ENCODE results near the gene SLC13A5.

Gene SLC13A5

GRCh38 chr17:6684881-6685767 lies 28.0 kb downstream of the SLC13A5 start:
- DNase-seq (ENCODE audit: low read depth in 1 of 2, low spot score in 1 of 2): no peak

GRCh38 chr17:6684460-6684783 lies 28.7 kb downstream of the SLC13A5 start:
- no peak for DNase-seq (ENCODE audit: low read depth in 1 of 2, low spot score in 1 of 2)

DNA sequence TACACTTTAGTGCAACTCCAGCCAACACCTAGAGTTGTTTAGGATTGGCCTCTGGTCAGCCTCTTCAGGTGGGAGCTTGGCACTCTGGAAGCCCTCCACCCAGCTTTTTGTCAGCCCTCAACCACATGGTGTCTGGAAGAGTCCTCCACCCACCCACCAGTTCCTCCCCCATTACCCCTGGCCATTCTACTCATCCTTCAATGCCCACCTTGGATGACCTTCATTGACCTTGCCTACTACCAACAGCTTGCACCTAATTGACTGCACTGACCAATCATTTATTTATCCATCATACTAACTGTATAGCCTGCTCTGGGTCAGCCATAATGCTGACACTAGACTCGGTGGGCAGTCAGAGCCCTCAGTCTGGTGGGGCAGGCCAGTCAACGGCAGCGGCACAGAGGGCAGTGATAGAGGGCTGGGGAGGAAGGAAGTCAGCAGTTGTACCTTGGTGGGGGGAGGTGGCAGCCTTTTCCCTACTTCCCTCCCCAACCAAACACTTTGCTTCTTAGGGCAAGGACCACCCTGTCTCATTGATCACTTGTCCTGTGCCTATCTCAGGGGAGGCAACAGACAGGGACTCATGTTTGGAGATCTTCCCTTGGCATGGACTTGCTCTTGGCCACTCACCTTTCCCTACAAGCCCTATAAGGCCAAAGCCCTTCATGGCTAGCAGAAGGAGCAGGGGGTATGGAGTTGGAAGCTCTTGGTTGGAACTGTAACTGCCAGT lies 29.3 kb downstream of the SLC13A5 start:
- no peak for DNase-seq (ENCODE audit: low read depth in 1 of 2, low spot score in 1 of 2)

- DNase-seq (ENCODE audit: low read depth in 1 of 2, low spot score in 1 of 2): no peak
Observed at GRCh38 chr17:6683081-6683684, 30.0 kb downstream of the SLC13A5 start.

DNA sequence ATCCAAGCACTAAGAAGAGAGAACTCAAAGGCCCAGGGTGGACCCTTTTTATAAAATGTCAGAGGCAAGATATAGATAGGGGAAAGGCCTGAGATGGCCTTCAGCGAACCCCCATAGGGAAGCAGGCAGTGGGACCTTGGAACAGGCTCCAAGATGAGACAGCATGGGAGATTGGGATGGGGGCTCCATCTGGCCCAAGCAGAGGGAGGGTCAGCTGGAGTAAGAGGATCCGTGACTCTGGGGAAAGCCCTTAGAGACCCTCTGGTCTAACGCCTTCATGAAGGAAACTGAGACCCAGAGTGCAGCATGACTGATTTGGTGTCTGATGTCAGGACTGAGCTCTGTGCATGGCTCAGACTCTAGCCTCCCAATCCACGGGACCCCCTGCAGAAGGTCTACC lies 30.8 kb downstream of the SLC13A5 start:
- DNase-seq (ENCODE audit: low read depth in 1 of 2, low spot score in 1 of 2): no peak

GRCh38 chr17:6681671-6682070 lies 31.5 kb downstream of the SLC13A5 start:
- DNase-seq (ENCODE audit: low read depth in 1 of 2, low spot score in 1 of 2): no peak

DNA sequence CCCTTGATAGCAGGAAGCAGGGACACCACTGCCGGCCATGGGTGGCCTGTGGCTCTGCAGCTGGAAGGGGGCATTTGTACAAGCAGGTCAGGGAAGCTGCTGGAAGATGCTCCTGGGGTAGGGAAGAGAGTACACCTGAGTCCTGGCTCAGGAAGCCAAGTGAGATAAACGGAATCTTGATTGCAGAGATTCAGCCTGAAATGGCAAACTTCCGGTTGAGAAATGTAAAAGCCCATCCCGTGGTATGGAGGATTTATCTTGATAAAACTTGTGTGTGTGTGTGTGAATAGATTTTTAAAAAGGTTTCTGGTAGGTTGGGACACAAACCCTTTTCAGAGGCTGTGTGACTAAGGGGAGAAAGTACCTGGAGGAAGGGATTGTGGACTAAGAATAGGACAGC lies 32.0 kb downstream of the SLC13A5 start:
- no peak for DNase-seq (ENCODE audit: low read depth in 1 of 2, low spot score in 1 of 2)

- no peak for DNase-seq (ENCODE audit: low read depth in 1 of 2, low spot score in 1 of 2)
Observed at GRCh38 chr17:6679241-6679640, 33.9 kb downstream of the SLC13A5 start.

- DNase-seq (ENCODE audit: low read depth in 1 of 2, low spot score in 1 of 2): no peak
Observed at GRCh38 chr17:6677946-6678345, 35.2 kb downstream of the SLC13A5 start.

- no peak for DNase-seq (ENCODE audit: low read depth in 1 of 2, low spot score in 1 of 2)
Observed at GRCh38 chr17:6677158-6677831, 35.9 kb downstream of the SLC13A5 start.

- no peak for DNase-seq (ENCODE audit: low read depth in 1 of 2, low spot score in 1 of 2)
Observed at GRCh38 chr17:6676802-6677157, 36.4 kb downstream of the SLC13A5 start.

DNA sequence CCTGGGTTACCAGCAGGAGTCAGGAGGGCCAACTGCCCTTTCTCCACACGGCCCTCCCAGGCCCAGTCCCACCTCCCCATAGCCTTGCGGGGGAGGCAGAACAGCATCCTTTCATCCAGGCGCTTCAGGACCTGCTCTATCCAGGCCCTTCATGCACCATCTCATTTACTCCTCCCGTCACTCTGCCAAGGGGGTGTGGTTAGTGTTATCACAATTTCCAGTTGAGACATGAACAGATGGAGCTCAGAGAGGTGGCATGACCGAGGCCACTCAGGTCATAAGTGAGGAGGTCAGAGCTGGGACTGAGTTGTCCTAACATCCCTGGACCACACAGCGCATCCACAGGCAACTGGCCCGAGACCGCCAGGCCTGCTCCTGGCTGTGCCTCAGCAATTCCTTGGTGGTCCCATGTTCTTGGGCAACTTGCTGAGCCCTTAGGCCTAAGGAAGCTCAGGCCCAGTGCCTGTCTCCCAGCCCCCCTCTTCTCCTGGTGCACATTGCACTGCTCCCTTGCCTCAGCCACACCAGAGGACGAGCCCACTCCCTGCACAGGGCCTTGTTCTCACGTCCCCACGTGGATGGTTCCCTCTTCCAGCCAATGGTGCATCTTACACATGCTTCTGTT lies 37.9 kb downstream of the SLC13A5 start:
- no peak for DNase-seq (ENCODE audit: low read depth in 1 of 2, low spot score in 1 of 2)

- no peak for DNase-seq (ENCODE audit: low read depth in 1 of 2, low spot score in 1 of 2)
Observed at GRCh38 chr17:6674586-6674985, 38.6 kb downstream of the SLC13A5 start.

GRCh38 chr17:6671431-6671830 lies 41.7 kb downstream of the SLC13A5 start:
- DNase-seq (ENCODE audit: low read depth in 1 of 2, low spot score in 1 of 2): no peak

- DNase-seq (ENCODE audit: low read depth in 1 of 2, low spot score in 1 of 2): no peak
Observed at GRCh38 chr17:6670999-6671398, 42.2 kb downstream of the SLC13A5 start.

GRCh38 chr17:6670571-6670970 lies 42.6 kb downstream of the SLC13A5 start:
- DNase-seq (ENCODE audit: low read depth in 1 of 2, low spot score in 1 of 2): no peak

DNA sequence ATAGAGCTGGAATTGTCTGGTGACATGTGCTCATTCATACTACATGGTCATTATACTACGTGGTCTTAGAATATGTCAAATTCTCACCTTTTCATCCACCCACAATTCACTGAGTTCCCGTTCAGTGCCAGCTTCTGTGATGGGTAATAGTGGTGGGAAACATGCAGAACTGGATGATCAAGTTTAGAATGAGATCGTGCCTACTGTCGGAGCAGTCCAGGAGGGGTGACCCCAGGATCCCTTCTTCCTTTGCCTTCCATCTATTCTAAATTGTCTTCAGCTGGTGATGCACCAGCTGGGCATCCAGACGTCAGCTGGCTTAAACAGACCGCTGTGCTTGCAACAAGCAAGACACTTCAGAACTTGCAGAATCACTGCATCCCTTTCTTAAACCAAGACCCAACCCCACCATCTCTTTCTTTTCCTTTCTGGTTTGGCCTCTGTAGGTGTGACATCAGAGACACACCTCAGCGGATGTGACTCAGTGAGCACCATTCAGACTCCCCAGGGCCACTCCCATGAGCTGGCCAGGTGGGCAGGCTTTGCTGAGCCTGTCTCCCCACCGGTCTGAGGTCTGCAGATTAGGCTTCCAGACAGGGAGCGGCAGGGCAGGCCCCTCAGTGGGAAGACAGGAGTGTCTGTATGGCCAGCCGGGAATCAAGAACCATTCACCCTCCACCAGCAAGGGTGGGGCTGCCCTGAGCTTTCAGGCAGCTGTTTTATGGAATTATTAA lies 43.5 kb downstream of the SLC13A5 start:
- DNase-seq (ENCODE audit: low read depth in 1 of 2, low spot score in 1 of 2): no peak

DNA sequence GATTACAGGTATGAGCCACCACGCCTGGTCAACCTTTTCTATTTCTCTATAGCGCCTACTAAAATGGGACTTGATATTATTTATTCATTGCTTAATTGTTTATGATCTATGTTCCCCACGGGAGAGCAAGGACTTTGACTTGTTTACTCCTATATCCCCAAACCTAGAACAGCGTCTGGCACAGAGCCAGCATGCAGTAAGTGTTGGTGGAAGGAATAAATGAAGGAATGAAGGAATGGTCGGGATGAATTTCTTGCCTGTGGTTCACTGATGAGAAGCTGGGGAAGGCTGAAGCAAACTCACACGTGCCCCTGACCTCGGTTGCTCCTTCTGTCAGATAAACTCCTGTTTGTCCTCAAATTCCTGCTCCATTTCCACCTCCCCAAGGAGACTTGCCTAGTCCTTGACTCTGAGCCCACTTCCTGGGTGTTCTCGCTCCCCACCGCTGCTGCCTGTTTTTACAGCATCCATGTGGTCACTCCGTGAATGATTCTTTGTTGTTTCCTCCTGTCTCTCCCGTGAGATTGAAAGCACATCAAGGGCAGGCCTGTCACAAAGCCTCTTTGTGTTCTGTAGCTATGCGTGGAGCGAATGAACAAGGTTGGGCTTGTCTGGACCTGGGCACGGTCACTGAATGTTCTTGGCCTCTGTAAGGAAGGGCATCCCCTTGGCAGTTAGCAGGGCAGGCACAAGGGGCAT lies 44.3 kb downstream of the SLC13A5 start:
- DNase-seq (ENCODE audit: low read depth in 1 of 2, low spot score in 1 of 2): no peak

DNA sequence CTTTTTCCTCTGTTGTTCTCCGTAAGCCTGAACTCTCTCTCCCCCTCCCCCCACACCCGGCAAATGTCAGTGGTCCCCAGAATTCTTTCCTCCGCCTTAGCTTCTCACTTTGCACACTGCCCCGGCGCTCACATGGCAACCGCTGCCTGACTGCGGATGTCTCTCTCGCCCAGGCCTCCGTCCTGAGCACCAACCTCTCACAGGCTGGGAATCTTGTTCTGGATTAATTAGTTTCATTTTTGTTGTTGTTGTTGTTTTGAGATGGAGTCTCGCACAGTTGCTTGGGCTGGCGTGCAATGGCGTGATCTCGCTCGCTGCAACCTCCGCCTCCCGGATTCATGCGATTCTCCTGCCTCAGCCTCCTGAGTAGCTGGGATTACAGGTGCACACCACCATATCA lies 45.0 kb downstream of the SLC13A5 start:
- DNase-seq (ENCODE audit: low read depth in 1 of 2, low spot score in 1 of 2): no peak

DNA sequence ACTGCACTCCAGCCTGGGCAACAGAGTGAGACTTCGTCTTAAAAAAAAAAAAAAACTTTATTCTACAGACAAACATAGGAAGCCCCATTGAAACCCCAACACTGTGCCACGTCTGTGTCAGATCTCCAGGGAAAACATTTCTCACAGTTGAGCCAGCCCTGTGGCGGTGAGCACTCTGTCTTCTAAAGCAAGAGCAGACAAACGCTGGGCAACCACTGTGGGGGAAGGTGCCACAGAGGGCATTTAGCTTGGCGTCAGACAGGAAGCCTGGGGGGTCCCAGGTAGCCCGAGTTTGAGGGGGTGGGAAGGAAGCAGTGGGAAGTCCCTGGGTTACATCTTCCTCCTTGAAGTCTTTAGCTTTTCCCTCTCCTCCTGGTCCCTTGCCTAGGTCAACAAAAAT lies 45.7 kb downstream of the SLC13A5 start:
- DNase-seq (ENCODE audit: low read depth in 1 of 2, low spot score in 1 of 2): no peak

Measured in activated CD4-positive, alpha-beta T cell treated with anti-CD3 and anti-CD28 coated beads, Interleukin-2, amount 50 U/mL, for 24 hours (primary cell).